Measurements from ENCODE around the gene FMN2.
"Not testable (repeated sequence)": the region's sequence is repeated elsewhere in the genome, so short reads cannot be mapped to it uniquely, and the experiment has no call there.

Gene FMN2

DNA sequence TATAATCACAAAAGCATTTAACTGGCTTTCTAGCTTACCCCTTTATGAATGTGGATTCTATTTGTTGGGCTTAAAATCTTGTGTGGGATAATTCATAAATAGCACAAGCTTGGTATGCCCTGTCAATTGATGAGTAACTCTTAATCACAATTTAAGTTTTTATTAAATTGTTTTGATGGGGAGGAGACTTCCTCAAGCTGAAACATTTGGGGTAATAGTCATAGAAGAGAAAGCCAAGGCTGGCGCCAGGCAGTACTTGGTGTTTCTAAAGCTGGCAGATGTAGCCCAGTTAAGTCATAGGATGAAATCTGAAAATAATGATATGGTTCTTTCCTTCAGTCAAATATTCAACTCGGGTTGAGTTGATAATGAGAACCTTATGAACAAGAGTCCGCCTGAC is 167.2 kb downstream of the FMN2 start:
- DNase-seq: no peak

DNA sequence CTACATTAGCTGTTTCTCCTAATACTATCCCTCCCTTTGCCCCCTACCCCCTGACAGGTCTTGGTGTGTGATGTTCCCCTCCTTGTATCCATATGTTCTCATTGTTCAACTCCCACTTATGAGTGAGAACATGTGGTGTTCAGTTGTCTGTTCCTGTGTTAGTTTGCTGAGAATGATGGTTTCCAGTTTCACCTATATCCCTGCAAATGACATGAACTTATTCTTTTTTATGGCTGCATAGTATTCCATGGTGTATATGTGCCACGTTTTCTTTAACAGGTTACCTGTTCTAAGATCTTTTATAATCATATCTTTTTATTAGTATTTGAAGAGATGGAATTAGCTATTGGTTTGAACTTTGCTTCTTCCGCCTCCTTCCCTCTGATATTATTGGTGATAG is 172.8 kb downstream of the FMN2 start:
- DNase-seq: not testable (repeated sequence)

DNA sequence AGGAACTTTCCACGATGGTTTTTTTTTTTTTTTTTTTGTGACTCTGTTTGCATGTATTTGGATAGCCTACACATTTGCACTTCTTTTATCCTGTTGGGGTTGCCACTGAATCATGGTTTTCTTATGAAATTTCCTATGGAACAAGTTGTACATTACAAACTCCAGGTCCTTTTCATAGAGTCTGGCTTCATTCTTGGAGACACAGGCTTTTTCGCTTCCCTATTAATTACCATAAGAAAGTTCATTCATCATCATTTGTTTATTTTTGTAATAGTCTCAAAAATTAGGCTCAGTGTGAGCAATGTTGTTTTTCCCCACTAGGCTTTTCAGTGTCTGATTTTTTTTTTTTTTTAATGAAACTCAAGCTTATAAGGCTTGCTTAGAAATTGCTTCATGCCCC is 179.4 kb downstream of the FMN2 start:
- no peak for DNase-seq

DNA sequence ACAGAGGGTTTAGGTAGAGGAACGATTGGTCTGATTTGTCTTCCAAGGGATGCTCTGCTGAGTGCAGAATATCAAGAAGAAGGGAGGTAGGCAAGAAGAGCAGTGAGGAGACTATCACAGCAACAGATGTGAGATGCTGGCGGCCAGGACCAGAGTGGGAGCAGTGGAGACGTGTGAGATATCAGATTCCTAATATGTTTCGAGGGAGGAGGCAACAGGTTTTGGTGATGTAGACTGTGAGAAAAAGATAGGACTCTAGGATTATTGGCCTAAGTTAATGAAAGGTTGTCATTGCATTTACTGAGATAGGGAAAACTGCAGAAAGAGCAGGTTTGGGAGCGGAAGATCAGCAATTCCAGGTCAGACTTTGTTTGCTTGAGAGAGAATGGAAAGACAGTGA is 182.9 kb downstream of the FMN2 start:
- DNase-seq: no peak

DNA sequence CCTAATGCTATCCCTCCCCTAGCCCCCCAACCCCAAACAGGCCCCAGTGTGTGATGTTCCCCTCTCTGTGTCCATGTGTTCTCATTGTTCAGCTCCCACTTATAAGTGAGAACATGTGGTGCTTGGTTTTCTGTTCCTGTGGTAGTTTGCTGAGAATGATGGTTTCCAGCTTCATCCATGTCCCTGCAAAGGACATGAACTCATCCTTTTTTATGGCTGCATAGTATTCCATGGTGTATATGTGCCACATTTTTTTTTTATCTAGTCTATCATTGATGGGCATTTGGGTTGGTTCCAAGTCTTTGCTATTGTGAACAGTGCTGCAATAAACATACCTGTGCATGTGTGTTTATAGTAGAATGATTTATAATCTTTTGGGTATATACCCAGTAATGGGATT is 183.5 kb downstream of the FMN2 start:
- not testable (repeated sequence) for DNase-seq

DNA sequence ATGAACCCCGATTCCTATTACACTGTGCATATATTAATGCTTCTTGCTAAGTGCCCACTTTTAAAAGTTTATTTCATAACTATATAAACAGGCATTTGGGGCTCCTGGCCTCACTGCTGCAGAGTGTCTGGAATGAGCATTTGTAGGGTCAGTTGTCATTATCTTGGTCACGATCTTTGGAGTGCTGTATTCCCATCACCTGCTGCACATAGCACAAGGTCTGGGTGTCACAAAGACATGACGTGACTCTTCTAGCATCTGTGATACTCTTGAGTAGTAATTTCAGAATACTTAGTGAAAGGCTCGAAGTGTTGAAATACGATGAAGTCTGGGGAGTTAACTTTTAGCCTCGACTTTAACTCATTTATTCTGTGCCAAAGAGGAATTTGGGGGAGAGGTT is 186.4 kb downstream of the FMN2 start:
- no peak for DNase-seq

DNA sequence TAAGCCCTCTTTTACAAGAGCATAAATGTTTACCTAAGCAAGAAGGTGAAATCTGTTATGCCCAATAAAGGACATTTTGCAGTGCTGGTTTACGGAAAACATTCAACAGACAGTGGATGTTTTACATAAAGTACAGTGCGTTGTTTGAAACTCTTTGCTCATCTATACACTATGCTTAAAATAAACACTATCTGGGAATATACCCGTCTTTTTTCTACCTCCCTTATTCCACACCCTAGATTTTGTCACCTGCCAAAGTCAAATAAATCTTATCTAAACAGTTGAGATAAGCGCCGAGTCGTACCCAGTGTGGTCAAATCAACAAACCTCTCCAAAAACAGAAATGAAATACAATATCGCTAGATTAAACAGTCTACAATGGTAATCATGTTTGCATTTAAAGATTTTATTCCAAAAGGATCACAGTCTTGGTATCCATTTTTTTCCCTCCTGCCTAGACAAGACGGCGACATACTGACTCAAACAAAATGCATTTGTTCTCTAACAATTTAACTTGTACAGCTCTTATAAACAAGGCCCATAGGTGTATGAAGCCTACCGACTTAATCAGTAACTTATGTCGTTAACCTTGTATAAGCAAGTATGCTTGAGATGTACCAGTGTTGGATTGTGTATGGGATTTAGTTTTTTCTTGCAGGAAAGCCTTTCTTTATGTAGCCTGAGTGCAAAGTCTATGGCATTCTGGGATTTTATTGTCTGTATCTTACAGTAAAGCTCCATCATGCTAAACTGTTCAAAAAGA is 189.1 kb downstream of the FMN2 start:
- no peak for DNase-seq

DNA sequence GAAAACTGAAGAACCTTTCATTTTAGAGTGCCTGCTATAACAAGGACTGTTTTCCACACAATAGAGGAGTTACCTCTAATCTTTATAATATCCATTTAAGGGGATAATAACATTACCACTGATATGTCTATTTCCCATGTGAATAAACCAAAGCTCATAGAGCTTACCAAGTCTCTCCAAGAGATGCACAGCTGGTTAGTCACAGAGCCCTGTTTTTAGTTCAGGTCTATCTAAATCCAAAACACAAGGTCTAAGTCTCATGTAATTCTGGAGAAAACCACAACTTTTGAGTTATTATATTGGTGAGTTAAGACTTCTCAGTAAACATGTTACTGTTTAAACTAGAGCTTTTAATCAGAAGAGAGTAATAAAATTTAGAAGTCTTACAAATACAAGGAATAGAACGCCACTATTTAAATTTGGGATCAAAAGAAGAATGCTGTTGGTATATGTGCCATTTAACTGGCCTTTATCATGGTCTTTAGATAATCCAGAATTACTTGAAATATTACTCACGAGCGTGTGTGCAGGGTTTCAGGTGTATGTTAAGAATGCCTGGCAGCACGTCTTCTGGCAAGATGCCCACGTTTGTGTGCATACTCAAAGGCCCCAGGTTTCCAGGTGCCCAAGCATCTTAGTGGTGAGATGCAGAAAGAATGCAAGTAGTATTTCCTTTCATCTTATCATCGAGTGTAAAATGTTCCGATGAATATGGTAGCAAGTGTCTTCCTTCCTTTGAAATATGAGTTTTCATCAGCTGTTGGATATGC is 190.6 kb downstream of the FMN2 start:
- DNase-seq: no peak

DNA sequence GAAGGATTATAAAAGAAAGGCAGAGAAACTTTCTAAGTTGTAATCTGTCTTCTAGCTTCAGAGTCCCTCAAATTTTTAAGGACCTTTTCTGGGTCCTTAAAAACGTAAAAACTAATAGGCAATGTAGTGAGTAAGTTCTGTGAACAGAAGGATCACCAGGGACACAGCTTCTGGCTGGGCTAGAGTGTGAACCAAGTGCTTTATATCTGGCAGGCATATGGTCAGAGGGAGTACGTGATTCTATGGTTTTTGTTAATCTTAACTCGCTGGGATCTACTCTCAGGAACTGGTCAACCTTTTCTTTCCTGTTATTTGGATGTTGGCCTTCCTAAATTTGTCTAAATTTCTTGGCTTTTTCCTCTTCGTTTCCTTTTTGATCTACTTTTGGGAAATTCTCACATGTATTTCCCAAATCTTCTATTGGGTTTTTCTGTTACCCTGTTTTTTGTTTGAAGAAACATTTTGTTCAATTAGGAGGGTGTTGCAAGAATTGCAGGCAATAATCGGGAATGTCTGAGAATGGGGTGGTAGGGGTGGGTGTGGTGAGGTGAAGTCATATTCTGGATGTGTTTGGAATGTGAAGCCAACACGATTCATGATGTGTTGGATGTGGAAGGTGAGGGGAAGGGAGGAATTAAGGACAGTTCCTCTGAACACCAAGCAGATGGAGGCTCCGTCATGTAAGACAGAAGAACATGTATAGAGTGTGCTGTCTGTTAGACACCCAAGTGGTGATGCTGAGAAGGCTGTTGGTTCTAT is 193.2 kb downstream of the FMN2 start:
- no peak for DNase-seq

DNA sequence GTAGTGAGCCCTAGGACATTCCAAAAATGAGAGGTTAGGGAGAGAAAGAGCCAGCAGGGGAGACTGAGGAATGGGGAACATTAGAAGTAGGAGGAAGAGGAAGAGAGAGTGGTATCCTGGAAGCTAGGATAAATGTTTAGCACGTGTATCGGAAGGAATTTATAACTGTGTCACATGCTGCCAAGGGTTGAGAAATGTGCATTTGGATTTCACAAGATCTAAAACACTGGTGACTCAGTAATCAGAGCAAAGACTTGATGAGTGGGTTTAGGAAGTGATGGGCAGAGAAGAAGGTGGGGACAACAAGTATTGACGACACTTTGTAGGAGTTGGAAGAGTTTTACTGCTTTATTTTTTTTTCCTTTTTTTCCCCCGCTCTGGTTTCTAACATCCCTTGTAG is 193.9 kb downstream of the FMN2 start:
- DNase-seq: no peak

DNA sequence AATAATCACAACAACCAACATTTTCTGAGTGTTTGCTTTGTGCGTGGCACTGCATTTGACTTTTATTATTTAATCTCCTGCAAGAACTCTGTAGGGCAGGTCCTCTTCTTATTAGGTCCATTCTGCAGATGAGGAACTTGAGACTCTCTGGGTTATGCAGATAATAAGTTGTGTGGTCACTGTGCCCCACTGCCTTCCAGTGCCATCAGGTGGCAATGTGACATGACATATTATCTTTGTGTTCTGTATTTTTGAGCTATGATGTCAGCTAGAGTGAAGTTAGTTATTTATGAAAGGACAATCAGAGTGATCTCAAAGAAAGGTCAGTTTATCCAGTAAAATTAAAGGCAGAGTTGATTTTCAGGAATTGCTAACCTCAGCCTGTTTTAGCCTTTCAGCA is 196.0 kb downstream of the FMN2 start:
- DNase-seq: no peak

DNA sequence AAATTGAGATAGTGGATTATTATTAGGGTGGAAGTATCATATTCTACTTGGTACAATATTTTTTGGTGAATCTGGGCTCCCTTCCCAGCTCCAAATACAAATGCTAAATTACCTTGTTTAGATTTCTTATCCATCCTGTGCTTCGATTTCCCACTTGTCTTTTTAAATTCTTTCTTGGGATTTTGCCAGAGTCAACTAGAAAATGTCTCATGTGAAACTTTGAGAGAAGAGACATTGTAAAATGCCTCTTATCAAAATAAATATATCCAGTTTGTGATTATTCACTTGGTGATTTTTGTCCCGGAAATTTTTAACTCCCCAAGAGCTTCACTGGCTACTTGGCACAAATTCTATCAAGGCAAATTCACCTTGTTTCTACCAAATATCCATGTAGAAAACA is 202.0 kb downstream of the FMN2 start:
- DNase-seq: no peak

DNA sequence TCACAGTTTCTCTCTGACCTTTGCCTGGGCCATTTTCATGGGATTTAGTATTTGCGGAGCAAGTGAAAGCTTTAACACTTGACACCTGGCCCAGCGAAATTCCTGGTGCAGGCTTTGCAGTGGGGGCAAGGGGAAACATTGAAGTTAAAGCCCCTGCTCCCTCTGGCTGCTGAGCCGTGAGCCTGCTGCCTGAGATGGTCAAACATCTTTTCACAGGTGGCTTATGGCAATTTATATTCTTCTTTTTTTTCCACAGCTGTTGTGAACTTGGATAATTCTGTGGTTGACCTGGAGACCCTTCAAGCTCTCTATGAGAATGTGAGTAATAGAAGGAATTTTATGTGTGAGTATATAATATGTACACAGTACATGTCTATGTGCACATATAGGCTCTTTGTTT is 202.9 kb downstream of the FMN2 start:
- DNase-seq: no peak

DNA sequence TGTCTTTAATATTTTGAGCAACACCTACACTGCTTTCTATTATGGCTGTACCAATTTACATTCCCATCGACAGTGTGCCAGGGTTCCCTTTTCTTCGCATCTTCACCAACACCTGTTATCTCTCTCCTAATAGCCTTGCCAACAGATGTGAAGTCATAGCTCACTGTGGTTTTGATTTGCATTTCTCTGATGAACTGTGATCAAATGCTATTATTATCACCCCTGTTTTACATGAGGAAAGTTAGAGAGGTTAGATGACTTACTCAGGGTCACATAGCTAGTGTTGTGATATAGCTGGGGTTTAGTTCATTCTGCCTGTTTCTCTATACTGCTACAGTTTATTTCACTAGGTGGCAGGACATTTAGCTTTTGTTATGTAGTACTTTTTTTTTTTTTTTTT is 204.1 kb downstream of the FMN2 start:
- no peak for DNase-seq

DNA sequence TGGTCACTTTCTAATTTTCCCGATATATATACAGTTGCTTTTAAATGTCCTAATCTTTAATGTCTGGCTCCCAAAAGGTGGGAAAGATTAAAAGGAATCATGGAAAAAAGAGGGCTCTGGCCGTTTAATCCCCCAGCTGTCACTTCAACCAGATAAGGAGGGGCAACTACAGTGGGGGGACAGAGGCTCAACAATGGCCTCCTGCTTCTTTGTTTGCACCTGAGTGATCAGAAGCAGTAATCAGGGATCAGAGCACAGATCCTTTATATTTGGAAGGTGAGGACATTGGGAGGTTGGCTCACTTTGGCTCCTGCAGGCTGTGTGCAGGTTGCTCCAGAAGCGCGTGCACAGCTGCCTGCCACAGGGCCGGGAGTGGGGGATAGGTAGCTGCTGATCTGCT is 212.8 kb downstream of the FMN2 start:
- no peak for DNase-seq

DNA sequence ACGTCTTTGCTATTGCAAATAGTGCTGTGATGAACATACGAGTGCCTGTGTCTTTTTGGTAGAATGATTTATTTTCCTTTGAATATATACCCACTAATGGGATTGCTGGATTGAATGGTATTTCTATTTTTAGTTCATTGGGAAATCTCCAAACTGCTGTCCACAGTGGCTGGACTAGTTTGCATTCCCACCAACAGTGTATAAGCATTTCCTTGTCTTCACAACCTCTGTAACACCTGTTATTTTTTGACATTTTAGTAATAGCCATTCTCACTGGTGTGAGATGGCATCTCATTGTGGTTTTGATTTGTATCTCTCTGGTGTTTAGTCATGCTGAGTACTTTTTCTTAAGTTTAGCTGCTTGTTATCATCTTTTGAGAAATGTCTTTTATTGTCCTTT is 215.0 kb downstream of the FMN2 start:
- no peak for DNase-seq

DNA sequence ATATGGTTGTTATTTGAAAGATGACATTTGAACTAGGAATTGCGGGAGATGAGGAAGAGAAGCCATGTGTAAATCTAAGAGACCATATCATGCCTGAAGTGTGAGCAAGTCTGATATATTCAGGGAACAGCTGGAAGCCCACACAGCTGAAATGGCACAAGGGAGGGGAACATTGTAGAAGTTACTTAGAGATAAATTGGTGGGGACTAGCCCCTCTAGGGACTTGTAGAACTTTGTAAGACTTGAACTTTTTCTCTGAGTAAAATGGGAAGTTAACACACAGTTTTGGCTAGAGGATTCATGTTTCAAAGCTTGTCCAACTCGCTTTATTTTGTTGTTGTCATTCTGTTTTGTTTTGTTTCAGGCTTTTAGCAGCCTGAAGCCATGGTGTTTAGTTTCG is 216.4 kb downstream of the FMN2 start:
- DNase-seq: no peak

DNA sequence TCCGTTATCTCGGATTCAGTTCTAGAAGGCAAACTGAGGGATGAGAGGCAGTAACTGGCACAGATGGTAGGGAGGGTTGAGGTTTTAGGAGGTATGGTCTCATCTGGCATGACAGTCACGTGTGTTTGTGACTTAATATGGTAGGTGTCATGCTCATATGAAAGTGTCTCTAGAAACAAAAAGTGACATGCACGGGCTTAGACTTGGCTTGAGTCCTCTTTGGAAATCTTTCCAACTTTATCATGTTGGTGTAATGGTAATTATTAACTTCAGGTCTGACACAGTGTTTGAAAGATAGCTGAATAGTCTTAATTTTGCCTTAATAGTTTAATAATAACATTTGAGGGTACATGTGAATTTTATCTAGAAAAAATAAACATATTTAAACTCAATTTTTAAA is 218.1 kb downstream of the FMN2 start:
- no peak for DNase-seq

DNA sequence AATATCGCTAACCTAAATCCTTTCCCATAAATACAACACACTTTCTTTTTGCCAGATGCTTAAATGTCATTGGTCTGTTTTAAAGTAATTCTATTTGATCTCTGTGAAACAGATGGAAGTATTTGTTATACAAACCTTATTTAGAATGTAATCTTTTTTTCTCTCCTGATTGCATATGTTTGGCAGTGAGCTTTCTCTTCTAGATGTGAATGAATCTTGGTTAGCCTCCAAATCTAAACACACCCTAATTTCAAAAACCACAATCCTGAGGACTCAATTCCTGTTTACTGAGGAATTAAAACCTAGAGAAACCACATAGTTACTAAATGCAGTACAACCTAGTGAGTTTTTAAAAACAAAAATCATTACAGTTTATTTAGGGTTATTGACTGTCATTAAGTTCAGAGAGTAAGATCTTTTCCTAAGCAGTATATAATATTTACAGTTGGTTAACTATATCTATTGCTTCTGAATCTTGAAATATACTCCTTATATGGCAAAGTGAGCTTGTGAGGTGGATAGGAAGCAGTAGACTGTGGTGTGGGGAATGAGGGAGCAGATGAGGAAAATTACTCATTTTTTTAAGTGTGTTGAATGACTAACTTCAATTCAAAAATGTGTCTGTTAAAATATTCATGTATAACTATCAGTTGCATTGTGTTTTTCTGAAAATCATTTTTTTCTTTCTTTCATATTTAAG is 218.7 kb downstream of the FMN2 start:
- DNase-seq: no peak

DNA sequence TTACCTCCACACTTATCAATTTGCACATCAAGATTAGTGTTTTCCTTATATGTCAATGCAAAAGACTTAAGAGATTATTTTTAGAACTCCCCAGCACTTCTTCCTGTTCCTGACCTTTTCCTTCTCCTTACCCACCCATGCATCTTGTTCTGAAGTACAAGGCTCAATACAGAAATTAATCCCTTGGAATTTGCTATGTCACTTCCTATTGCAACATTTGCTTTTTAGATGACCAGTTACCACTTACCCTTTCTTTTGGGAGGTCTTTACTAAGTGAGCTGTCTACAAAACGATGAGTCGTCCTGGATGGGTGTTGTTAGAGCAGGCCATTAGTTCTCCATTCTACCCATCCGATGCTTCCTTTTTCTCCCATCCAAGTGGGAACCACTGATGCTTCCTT is 221.2 kb downstream of the FMN2 start:
- no peak for DNase-seq

DNA sequence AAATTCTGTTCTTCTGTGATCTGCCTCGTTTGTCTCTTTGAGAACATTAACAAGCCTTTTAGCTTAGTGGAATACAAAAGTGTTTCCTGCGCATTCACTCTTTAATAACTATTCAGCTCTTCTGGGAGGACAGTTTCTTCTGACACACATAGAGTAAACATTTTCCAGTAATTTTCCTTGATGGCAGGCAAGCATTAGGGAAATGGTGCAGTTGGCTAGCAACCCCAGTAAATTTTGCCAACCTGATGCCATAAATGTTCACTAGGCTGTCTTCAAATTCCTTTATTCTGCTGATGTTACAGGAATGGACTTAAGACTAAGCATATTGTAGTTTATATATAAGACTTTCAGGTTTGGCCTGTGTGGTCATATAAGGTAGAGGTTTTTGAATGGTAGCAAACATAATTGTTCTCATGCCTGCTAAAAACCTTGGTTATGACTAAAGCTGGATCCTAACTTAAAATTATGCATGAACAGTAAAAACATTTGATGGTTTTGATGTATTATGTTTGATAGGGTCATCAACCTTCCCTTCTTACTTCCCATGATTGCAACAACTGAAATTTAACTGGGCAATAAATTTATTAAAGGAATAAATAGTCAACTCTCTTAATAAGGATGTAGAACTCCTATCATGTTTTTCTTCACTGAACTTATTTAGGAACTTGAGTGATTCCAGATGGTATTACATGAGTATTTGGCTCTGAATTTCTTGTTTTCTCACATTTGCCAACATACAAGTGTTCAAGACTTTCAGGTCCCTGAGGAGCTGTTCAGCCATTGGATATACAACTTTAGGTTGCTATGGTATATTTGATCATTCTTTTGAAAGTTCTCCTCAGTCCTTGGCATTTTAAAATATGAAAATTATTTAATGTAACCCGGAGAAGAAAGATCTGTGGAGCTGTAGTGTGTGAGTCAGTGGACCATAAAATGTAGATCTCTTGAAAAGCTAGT is 223.4 kb downstream of the FMN2 start:
- DNase-seq: no peak

DNA sequence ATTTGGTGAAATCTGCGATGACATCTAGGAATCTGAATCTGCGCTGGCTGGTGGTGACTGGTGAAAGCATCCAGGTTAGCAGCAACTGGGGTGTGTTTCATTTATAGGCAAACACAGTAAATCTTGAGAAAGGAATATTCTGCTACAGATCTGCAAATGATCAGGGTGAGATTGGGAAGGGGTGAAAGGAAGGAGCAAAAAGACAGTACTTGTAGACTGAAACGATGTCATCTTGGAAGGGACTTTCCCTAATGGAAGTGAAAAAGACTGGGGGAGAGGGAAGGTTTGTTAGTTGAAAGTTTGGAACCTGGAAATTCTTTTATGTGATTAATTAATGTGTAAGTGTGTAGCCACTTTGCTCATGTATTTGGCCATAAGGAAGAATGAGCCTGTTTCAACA is 228.3 kb downstream of the FMN2 start:
- DNase-seq: no peak
